Gastrocnemius medialis (tissue), 4 donors: ENCODE data around the gene ABCC8.

Experiments used
- POLR2A ChIP-seq, 2 donors: fragments of 450-650 bp; IDR thresholded peaks; one replicate each; pipeline ENCODE4 v1.6.1; 2017; ENCODE audit warnings: antibody characterized with exemption in 2 of 2, mild to moderate bottlenecking in 2 of 2, moderate library complexity in 2 of 2
- TF ChIP-seq, protein P1 (sequence below), 5 experiments: fragments of 450-650 bp in 3 of 5; fragments of 200-600 bp in 2 of 5; sonication (generic) in 2 of 5; IDR thresholded peaks in 4 of 5; conservative IDR thresholded peaks in 1 of 5; 1 replicate in 4 of 5; 2 replicates in 1 of 5; pipeline ENCODE4 v1.5.1; 2016 to 2019; ENCODE audit warnings: antibody characterized with exemption in 5 of 5, mild to moderate bottlenecking in 3 of 5, moderate library complexity in 3 of 5

DNA sequence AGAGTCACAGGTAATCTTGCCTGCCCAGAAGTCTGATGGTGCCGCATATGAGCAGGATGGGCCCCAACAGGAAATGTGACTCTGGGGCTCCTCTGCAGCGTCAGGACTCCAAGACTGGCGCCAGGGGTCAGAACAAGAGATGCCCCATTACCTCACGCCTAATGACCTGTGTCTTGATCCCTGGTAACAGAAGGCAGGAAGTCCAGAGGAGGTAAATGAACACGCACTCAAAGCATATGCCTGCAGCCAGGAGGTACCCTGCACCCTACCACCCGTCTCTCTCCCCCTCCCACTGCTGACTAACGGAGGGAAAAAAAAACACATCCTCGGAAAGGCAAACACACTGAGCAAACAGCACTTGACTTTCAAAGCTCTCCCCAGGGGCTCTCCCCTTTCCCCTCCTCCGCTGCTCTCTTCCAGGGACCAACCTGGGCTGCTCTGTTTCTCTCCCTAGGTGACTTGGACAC lies 37.3 kb downstream of the ABCC8 start:
- TF ChIP-seq POLR2A (IDR thresholded peaks at IDR 0.05): no peak
- TF ChIP-seq, protein P1, sequence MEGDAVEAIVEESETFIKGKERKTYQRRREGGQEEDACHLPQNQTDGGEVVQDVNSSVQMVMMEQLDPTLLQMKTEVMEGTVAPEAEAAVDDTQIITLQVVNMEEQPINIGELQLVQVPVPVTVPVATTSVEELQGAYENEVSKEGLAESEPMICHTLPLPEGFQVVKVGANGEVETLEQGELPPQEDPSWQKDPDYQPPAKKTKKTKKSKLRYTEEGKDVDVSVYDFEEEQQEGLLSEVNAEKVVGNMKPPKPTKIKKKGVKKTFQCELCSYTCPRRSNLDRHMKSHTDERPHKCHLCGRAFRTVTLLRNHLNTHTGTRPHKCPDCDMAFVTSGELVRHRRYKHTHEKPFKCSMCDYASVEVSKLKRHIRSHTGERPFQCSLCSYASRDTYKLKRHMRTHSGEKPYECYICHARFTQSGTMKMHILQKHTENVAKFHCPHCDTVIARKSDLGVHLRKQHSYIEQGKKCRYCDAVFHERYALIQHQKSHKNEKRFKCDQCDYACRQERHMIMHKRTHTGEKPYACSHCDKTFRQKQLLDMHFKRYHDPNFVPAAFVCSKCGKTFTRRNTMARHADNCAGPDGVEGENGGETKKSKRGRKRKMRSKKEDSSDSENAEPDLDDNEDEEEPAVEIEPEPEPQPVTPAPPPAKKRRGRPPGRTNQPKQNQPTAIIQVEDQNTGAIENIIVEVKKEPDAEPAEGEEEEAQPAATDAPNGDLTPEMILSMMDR (IDR thresholded peaks at IDR 0.05 in 4 of 5, conservative IDR thresholded peaks at IDR 0.05 in 1 of 5): no peak
